Upper lobe of left lung (tissue), 6 donors: Measurements from ENCODE around the gene PNKD. TPM values are rescaled to one million over a fixed set of nuclear protein-coding genes. Genes with fewer than 3 reads are reported as not detected.

ENCODE experiments used
- ATAC-seq, 2 donors: fragments of 200-7000 bp; cut with Tn5 transposase; one replicate each; pipeline ENCODE4 v1.9.1; 2022; ENCODE audit warnings: mild to moderate bottlenecking in 2 of 2, moderate library complexity in 2 of 2; ENCODE audit not compliant: low FRiP score in 2 of 2
- DNase-seq, 2 donors: peaks; one replicate each; pipeline ENCODE4 v3.0.0-alpha.2; 2019 to 2020
- H3K27ac ChIP-seq, 4 donors: fragments of 200-600 bp; sonication (generic); one replicate each; pipeline ENCODE4 v1.5.1; 2016 to 2019
- H3K27me3 ChIP-seq, 4 donors: fragments of 200-600 bp; sonication (generic); one replicate each; pipeline ENCODE4 v1.5.1; 2017 to 2019
- H3K36me3 ChIP-seq, 4 donors: fragments of 200-600 bp; sonication (generic); one replicate each; pipeline ENCODE4 v1.5.1; 2016 to 2019
- H3K4me1 ChIP-seq, 4 donors: fragments of 200-600 bp; sonication (generic); one replicate each; pipeline ENCODE4 v1.5.1; 2018 to 2019
- H3K4me3 ChIP-seq, 4 donors: fragments of 200-600 bp; sonication (generic); one replicate each; pipeline ENCODE4 v1.5.1; 2017 to 2019; ENCODE audit warnings: mild to moderate bottlenecking in 2 of 4, moderate library complexity in 1 of 4
- H3K9me3 ChIP-seq, 4 donors: fragments of 200-600 bp; sonication (generic); one replicate each; pipeline ENCODE4 v1.5.1; 2018 to 2019
- CTCF ChIP-seq, 6 experiments: fragments of 450-650 bp in 4 of 6; fragments of 200-600 bp in 2 of 6; sonication (generic) in 2 of 6; IDR thresholded peaks; one replicate each; pipeline ENCODE4 v1.5.1; 2016 to 2019; ENCODE audit warnings: antibody characterized with exemption in 6 of 6
- EP300 ChIP-seq, 4 donors: sonication (generic); formaldehyde crosslinking; IDR thresholded peaks; one replicate each; pipeline ENCODE4 v1.5.1; 2017; ENCODE audit warnings: antibody characterized with exemption in 4 of 4, control low read depth in 2 of 4
- POLR2A ChIP-seq, 4 donors: fragments of 450-650 bp; IDR thresholded peaks; one replicate each; pipeline ENCODE4 v1.5.1; 2016 to 2017; ENCODE audit warnings: antibody characterized with exemption in 4 of 4, mild to moderate bottlenecking in 2 of 4
- POLR2AphosphoS5 ChIP-seq, 2 donors: sonication (generic); formaldehyde crosslinking; IDR thresholded peaks; one replicate each; pipeline ENCODE4 v1.5.1; 2017; ENCODE audit warnings: antibody characterized with exemption in 2 of 2
- WGBS, 2 donors: methylation state at CpG; one replicate each; pipeline ENCODE4 v1.1.5; 2017 to 2018; 5-methylcytosine and 5-hydroxymethylcytosine counted together
- total RNA-seq, 6 donors: library from RNA; depleted of rRNA in 4 of 6; stranded (reverse); fragments of >200 nt in 4 of 6; gene quantifications; one replicate each; pipeline versions ENCODE4 v1.1.0 to v1.2.1, GENCODE V29; 2016 to 2021
- donor health status: DM: no; HTN: no; CAD: no; lungs with moderate emphysema.
- donor health status: DM: no; HTN: yes; CAD: no; lungs with severe emphysema.

Gene PNKD
- total RNA-seq, 6 donors from 2014 or later: 69.8 to 153 (median 87.2) TPM

GRCh38 chr2:218387369-218388194 is 117.3 kb downstream of the PNKD start:
- H3K36me3 ChIP-seq: peaks cover 0 to 4% (median 0%) of the 10 kb centered on the region in 4 donors

GRCh38 chr2:218389333-218390150 is 119.2 kb downstream of the PNKD start:
- H3K36me3 ChIP-seq: peaks cover 0 to 4% (median 0%) of the 10 kb centered on the region in 4 donors
- TF ChIP-seq POLR2A (IDR thresholded peaks at IDR 0.05) (peak in 1 of 4 donors; percentile 50), CTCF (IDR thresholded peaks at IDR 0.05) (no peak)
- 91 to 94% methylated on average over 17 of the region's 17 CpGs for WGBS, 2 donors
- H3K4me1 ChIP-seq: peaks cover 10 to 23% (median 16%) of the 10 kb centered on the region in 4 donors
- peak overlapping the region in 2 of 4 donors; percentile 30 to 38 for H3K27ac ChIP-seq
- H3K27me3 ChIP-seq: no peaks in the 10 kb centered on the region
- DNase-seq: no peak
- no peaks in the 10 kb centered on the region for H3K9me3 ChIP-seq
- ATAC-seq: no peak
- no peak overlapping the region for H3K4me3 ChIP-seq

More at GRCh38 chr2:218387369-218388194, 117.3 kb downstream of the PNKD start:
- 23 to 25% methylated on average over 34 to 37 of the region's 38 CpGs for WGBS, 2 donors
- peak overlapping the region; percentile 49 to 88 (median 80) for H3K27ac ChIP-seq
- DNase-seq (peak; percentile 62 to 92), ATAC-seq (peak; percentile 78 to 83)
- TF ChIP-seq CTCF (IDR thresholded peaks at IDR 0.05) (no peak), POLR2AphosphoS5 (IDR thresholded peaks at IDR 0.05) (no peak), POLR2A (IDR thresholded peaks at IDR 0.05) (peak in 1 of 4 donors; percentile 60), EP300 (IDR thresholded peaks at IDR 0.05) (peak in 1 of 4 donors; percentile 22)
- peak overlapping the region; percentile 20 to 56 (median 46) for H3K4me3 ChIP-seq
- no peaks in the 10 kb centered on the region for H3K9me3 ChIP-seq
- peaks cover 10 to 15% (median 12%) of the 10 kb centered on the region in 4 donors for H3K4me1 ChIP-seq
- no peaks in the 10 kb centered on the region for H3K27me3 ChIP-seq

- WGBS, 2 donors: 94 to 96% methylated on average over 21 to 23 of the region's 23 CpGs
- H3K9me3 ChIP-seq: no peaks in the 10 kb centered on the region
- no peak for ATAC-seq
Measured at GRCh38 chr2:218391202-218391601, 120.9 kb downstream of the PNKD start.

GRCh38 chr2:218392459-218392858 is 122.1 kb downstream of the PNKD start:
- Histone ChIP-seq H3K9me3 (no peaks in the 10 kb centered on the region), H3K4me3 (no peak overlapping the region), H3K27me3 (no peaks in the 10 kb centered on the region), H3K36me3 (peaks cover 0 to 4% (median 0%) of the 10 kb centered on the region in 4 donors), H3K27ac (no peak overlapping the region), H3K4me1 (peaks cover 18 to 39% (median 31%) of the 10 kb centered on the region in 4 donors)
- ATAC-seq (no peak), DNase-seq (no peak)
- TF ChIP-seq POLR2AphosphoS5 (IDR thresholded peaks at IDR 0.05) (no peak), CTCF (IDR thresholded peaks at IDR 0.05) (no peak), EP300 (IDR thresholded peaks at IDR 0.05) (no peak), POLR2A (IDR thresholded peaks at IDR 0.05) (no peak)
- WGBS, 2 donors: 88 to 98% methylated on average over 5 of the region's 5 CpGs

More at GRCh38 chr2:218391202-218391601, 120.9 kb downstream of the PNKD start:
- Histone ChIP-seq H3K36me3 (peaks cover 0 to 4% (median 0%) of the 10 kb centered on the region in 4 donors), H3K27ac (no peak overlapping the region), H3K27me3 (no peaks in the 10 kb centered on the region), H3K4me1 (peaks cover 17 to 36% (median 28%) of the 10 kb centered on the region in 4 donors), H3K4me3 (no peak overlapping the region)
- TF ChIP-seq POLR2A (IDR thresholded peaks at IDR 0.05) (peak in 1 of 4 donors; percentile 26), CTCF (IDR thresholded peaks at IDR 0.05) (no peak), POLR2AphosphoS5 (IDR thresholded peaks at IDR 0.05) (peak in 1 of 2 donors; percentile 5), EP300 (IDR thresholded peaks at IDR 0.05) (no peak)
- peak in 1 of 2 donors; percentile 85 for DNase-seq
